ENCODE data around the gene CISD3.
A peak's percentile ranks its signal among the peaks of the same experiment; 100 is the strongest.

Gene CISD3

GRCh38 chr17:38746849-38747462 is 16.8 kb downstream of the CISD3 start:
- DNase-seq = no peak

- no peak for DNase-seq
Observed at GRCh38 chr17:38747463-38748148, 17.5 kb downstream of the CISD3 start.

GRCh38 chr17:38748149-38748891 is 18.2 kb downstream of the CISD3 start, which contains the start of gene PCGF2:
TSS of gene PCGF2 (minus strand) at chr17:38748336. CDS start at chr17:38740402, 7,934 bp downstream.
- DNase-seq = no peak

GRCh38 chr17:38748892-38749222 is 18.7 kb downstream of the CISD3 start:
- no peak for DNase-seq

GRCh38 chr17:38749223-38750043 is 19.3 kb downstream of the CISD3 start:
- DNase-seq = no peak

GRCh38 chr17:38750044-38750311 is 19.8 kb downstream of the CISD3 start:
- no peak for DNase-seq

- no peak for DNase-seq
Observed at GRCh38 chr17:38750312-38751121, 20.4 kb downstream of the CISD3 start.

- DNase-seq = no peak
Observed at GRCh38 chr17:38751144-38751807, 21.1 kb downstream of the CISD3 start.

- peak; percentile 65 for DNase-seq
Observed at GRCh38 chr17:38751808-38752307, 21.7 kb downstream of the CISD3 start.

GRCh38 chr17:38752308-38753070 is 22.3 kb downstream of the CISD3 start, which contains the start of gene PSMB3:
TSS of gene PSMB3 (plus strand) at chr17:38752741. CDS start at chr17:38752827, 86 bp downstream.
- DNase-seq = peak; percentile 88

GRCh38 chr17:38753071-38753506 is 22.9 kb downstream of the CISD3 start:
- no peak for DNase-seq

- DNase-seq = no peak
Observed at GRCh38 chr17:38761612-38762011, 31.5 kb downstream of the CISD3 start.

GRCh38 chr17:38762231-38762630 is 32.1 kb downstream of the CISD3 start:
- DNase-seq = no peak

GRCh38 chr17:38766341-38766740 is 36.2 kb downstream of the CISD3 start:
- no peak for DNase-seq

GRCh38 chr17:38768417-38768816 is 38.3 kb downstream of the CISD3 start:
- DNase-seq = no peak

GRCh38 chr17:38773258-38773657 is 43.1 kb downstream of the CISD3 start:
- no peak for DNase-seq

GRCh38 chr17:38777641-38778250 is 47.6 kb downstream of the CISD3 start:
- DNase-seq = no peak

GRCh38 chr17:38779965-38780752 is 50.0 kb downstream of the CISD3 start:
- DNase-seq = no peak

GRCh38 chr17:38783227-38783626 is 53.1 kb downstream of the CISD3 start:
- DNase-seq = no peak
